AG04449 (cell line): ENCODE data around the gene UBE2J1.

Source experiments
- CTCF ChIA-PET: fragments of 350-600 bp; formaldehyde crosslinking; extraction: SDS; loops from one replicate; lab custom pipeline; 2021; ENCODE audit warnings: antibody characterized with exemption; lab: Yijun Ruan, JAX
- POLR2A ChIA-PET: fragments of 400-600, 350-600 bp; formaldehyde crosslinking; extraction: SDS; loops from one replicate; lab custom pipeline; 2020; ENCODE audit warnings: antibody characterized with exemption, inconsistent platforms; lab: Yijun Ruan, JAX
- DNase-seq: peaks from one replicate; pipeline ENCODE4 v3.0.0-alpha.2; 2010; ENCODE audit warnings: low read depth, low spot score
- H3K4me3 ChIP-seq: 2 replicates; pipeline ENCODE4 v1.5.1; 2011; ENCODE audit warnings: low read depth, mild to moderate bottlenecking, control low read depth, low read length
- CTCF ChIP-seq: IDR thresholded peaks from one replicate; pipeline ENCODE4 v1.5.1; 2011; ENCODE audit warnings: mild to moderate bottlenecking, moderate library complexity, low read length, control low read depth, inconsistent platforms; ENCODE audit not compliant: insufficient read depth; ENCODE audit errors: missing control alignments

Gene UBE2J1

DNA sequence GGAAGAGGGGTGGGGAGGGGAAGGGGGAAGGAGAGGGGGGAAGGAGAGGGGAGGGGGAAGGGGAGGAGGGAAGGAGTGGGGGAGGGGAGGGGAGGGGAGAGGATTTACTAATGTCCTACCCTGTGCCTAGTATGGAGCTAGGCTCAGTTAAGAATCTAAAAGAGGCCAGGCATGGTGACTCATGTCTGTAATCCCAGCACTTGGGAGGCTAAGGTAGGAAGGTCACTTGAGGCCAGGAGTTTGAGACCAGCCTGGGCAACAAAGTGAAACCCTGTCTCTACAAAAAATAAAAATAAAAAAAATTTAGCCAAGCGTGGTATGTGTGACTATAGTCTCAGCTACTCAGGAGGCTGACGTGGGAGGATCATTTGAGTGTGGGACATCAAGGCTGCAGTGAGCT lies 13.0 kb downstream of the UBE2J1 start:
- no peak overlapping the region for H3K4me3 ChIP-seq
- TF ChIP-seq CTCF = no peak
- ChIA-PET CTCF (interaction anchor here (1.0 to 1.5 kb wide), 4 partner anchors 9 to 32 kb away, joined by 3 to 4 read pairs (median 4); no protein-coding TSS in a partner anchor), POLR2A (interaction anchor here (1.4 kb wide), 1 partner anchor 13 kb away, joined by 6 read pairs; the partner anchor contains the start of gene UBE2J1)
- DNase-seq = no peak

GRCh38 chr6:89335164-89335563 lies 17.4 kb downstream of the UBE2J1 start:
- DNase-seq = no peak
- CTCF ChIA-PET = no interaction called here
- POLR2A ChIA-PET = no interaction called here
- no peak overlapping the region for H3K4me3 ChIP-seq
- no peak for TF ChIP-seq CTCF

- no peak for TF ChIP-seq CTCF
- no peak overlapping the region for H3K4me3 ChIP-seq
- POLR2A ChIA-PET = no interaction called here
- CTCF ChIA-PET = interaction anchor here (1.0 kb wide), 1 partner anchor 11 kb away, joined by 3 read pairs; no protein-coding TSS in a partner anchor
- DNase-seq = no peak
Measured at GRCh38 chr6:89330910-89331309, 21.6 kb downstream of the UBE2J1 start.

DNA sequence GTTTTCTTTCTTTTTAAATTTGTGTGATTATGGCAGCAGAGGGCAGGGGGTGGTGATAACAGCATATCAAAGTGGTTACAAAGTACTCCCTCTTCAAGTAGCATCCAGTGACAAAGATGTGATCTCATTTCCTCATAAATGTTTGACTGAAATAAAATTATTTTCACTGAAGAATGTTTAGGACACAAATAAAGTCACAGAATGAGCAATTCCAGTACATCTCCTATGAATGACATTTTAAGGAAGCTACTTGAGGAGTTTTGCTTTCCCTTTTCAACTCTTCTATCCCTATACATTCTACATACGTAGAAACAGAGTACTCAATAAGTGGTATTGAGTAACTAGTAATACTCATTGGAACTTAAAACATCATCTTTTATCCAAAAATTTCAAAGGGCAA lies 23.5 kb downstream of the UBE2J1 start:
- POLR2A ChIA-PET = no interaction called here
- CTCF ChIA-PET = interaction anchor here (1.4 to 2.0 kb wide), 2 partner anchors 17 to 43 kb away, joined by 3 to 5 read pairs; no protein-coding TSS in a partner anchor

GRCh38 chr6:89324304-89324703 lies 28.2 kb downstream of the UBE2J1 start:
- CTCF ChIA-PET = interaction anchor here (0.6 to 1.0 kb wide), 2 partner anchors 48 to 337 kb away, joined by 3 to 5 read pairs; no protein-coding TSS in a partner anchor
- no peak for DNase-seq
- POLR2A ChIA-PET = interaction anchor here (0.8 kb wide), 1 partner anchor 28 kb away, joined by 3 read pairs; the partner anchor contains the start of gene UBE2J1
- H3K4me3 ChIP-seq = no peak overlapping the region
- no peak for TF ChIP-seq CTCF

More for the DNA sequence above, 23.5 kb downstream of the UBE2J1 start:
- TF ChIP-seq CTCF = no peak
- H3K4me3 ChIP-seq = no peak overlapping the region
- DNase-seq = no peak

DNA sequence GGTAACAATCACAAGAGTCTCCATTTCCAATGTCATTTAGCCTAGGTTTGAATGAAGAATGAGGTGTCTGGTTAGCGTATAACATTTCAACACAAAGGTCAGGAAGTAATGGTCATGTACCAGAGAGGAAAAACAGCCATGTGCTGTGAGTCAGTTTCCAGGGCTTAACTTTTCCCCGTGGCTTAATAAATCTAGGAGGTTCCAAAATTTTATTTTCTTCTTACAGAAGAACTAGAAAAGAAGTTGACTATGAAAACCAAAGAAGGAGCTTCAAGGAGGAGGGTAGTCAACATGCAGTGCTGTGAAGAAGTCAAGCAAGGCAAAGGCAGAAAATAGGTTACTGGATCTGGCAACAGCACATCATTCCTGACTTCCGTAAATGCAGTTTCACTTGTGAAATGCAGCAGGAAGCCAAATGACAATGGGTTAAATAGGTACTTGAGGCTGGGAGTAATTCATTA lies 29.0 kb downstream of the UBE2J1 start:
- ChIA-PET POLR2A (no interaction called here), CTCF (interaction anchor here (1.0 kb wide), 1 partner anchor 48 kb away, joined by 5 read pairs; no protein-coding TSS in a partner anchor)
- DNase-seq = no peak

More for the DNA sequence above, 29.0 kb downstream of the UBE2J1 start:
- no peak for TF ChIP-seq CTCF
- H3K4me3 ChIP-seq = no peak overlapping the region
